Gastrocnemius medialis (tissue), 4 donors: ENCODE data around the gene FAM72A.
"Not testable (repeated sequence)": the region's sequence is repeated elsewhere in the genome, so short reads cannot be mapped to it uniquely, and the experiment has no call there.

Experiments
- POLR2A ChIP-seq, 2 donors: fragments of 450-650 bp; IDR thresholded peaks; one replicate each; pipeline ENCODE4 v1.6.1; 2017; ENCODE audit warnings: antibody characterized with exemption in 2 of 2, mild to moderate bottlenecking in 2 of 2, moderate library complexity in 2 of 2
- TF ChIP-seq, protein P1 (sequence below), 5 experiments: fragments of 450-650 bp in 3 of 5; fragments of 200-600 bp in 2 of 5; sonication (generic) in 2 of 5; IDR thresholded peaks in 4 of 5; conservative IDR thresholded peaks in 1 of 5; 1 replicate in 4 of 5; 2 replicates in 1 of 5; pipeline ENCODE4 v1.5.1; 2016 to 2019; ENCODE audit warnings: antibody characterized with exemption in 5 of 5, mild to moderate bottlenecking in 3 of 5, moderate library complexity in 3 of 5

DNA sequence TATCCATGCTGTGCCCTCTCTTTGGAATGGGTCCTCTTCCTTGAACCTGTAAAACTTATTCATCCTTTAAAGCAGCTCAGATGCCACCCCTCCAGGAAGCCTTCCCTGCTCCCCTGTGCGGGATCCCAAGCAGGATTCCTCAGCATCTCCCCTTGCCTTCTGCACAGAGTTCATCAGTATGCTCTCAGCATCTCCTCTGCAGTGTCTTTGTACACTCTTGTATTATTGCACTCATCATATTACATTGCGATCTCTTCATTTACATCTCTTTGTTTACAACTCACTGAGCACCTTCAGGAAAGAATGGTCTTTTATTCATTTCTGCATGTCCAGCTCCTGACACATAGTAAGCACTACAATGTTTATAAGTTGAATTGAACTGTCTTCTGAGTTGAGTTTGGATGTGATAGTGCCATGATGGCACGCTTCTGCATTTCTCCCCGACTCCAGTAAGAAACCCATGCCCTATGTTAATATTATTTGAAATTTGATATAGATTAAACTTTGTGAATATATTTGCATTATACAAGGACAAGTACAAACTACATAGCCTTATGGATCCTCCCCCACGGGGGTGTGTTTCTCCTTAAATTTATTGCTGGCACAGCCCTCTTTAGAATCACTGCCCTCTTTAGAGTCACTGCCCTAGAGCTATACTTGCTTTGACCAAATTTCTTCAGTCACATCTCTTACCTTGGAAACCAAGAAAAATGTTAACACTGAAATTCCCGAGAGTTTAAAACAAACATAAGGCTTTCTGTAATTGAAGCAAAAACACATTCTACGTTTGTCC is 13.2 kb upstream of the FAM72A start:
- TF ChIP-seq POLR2A (IDR thresholded peaks at IDR 0.05): not testable (repeated sequence)
- TF ChIP-seq, protein P1, sequence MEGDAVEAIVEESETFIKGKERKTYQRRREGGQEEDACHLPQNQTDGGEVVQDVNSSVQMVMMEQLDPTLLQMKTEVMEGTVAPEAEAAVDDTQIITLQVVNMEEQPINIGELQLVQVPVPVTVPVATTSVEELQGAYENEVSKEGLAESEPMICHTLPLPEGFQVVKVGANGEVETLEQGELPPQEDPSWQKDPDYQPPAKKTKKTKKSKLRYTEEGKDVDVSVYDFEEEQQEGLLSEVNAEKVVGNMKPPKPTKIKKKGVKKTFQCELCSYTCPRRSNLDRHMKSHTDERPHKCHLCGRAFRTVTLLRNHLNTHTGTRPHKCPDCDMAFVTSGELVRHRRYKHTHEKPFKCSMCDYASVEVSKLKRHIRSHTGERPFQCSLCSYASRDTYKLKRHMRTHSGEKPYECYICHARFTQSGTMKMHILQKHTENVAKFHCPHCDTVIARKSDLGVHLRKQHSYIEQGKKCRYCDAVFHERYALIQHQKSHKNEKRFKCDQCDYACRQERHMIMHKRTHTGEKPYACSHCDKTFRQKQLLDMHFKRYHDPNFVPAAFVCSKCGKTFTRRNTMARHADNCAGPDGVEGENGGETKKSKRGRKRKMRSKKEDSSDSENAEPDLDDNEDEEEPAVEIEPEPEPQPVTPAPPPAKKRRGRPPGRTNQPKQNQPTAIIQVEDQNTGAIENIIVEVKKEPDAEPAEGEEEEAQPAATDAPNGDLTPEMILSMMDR (IDR thresholded peaks at IDR 0.05 in 4 of 5, conservative IDR thresholded peaks at IDR 0.05 in 1 of 5): not testable (repeated sequence)
